HFFc6 (cell line): ENCODE results near the gene TMBIM1. TPM values are rescaled to one million over a fixed set of nuclear protein-coding genes. Genes with fewer than 3 reads are reported as not detected.

ENCODE experiments used
- DNase-seq: peaks from one replicate; pipeline ENCODE4 v3.0.0-alpha.2; 2018
- H3K27ac Mint-ChIP-seq: 2 replicates; pipeline ENCODE4 v1.8.0; 2020; ENCODE audit warnings: mild to moderate bottlenecking, mixed read lengths
- H3K27me3 Mint-ChIP-seq: 2 replicates; pipeline ENCODE4 v1.8.0; 2021; ENCODE audit warnings: mild to moderate bottlenecking, moderate library complexity, mixed read lengths; ENCODE audit not compliant: insufficient read depth
- H3K36me3 Mint-ChIP-seq: 2 replicates; pipeline ENCODE4 v1.8.0; 2021; ENCODE audit warnings: low read depth, mixed read lengths
- H3K4me1 Mint-ChIP-seq: 2 replicates; pipeline ENCODE4 v1.8.0; 2020; ENCODE audit warnings: low read depth, mixed read lengths
- H3K4me3 Mint-ChIP-seq: 2 replicates; pipeline ENCODE4 v1.8.0; 2020; ENCODE audit warnings: mild to moderate bottlenecking, moderate library complexity, mixed read lengths
- H3K9me3 Mint-ChIP-seq: 2 replicates; pipeline ENCODE4 v1.8.0; 2020; ENCODE audit warnings: mild to moderate bottlenecking, mixed read lengths
- CTCF ChIP-seq: fragments of 200-600 bp; sonication (generic); IDR thresholded peaks from 2 replicates; pipeline ENCODE4 v1.5.0; 2021; ENCODE audit warnings: antibody characterized with exemption, mild to moderate bottlenecking
- total RNA-seq, 6 experiments: library from RNA; stranded (reverse); fragmentation: NEBNext Ultra II Directional; extraction: Animal tissue kit (Norgen Biotek cat#: 25700); gene quantifications; 2 replicates in 1 of 6; 3 replicates in 5 of 6; pipeline ENCODE4 v1.2.3, GENCODE V29; 2021

Gene TMBIM1
- total RNA-seq, 6 experiments from 2014 or later: 163 to 187 (median 176) TPM

- DNase-seq: no peak
- H3K36me3 Mint-ChIP-seq: peaks cover 16% of the 10 kb centered on the region
- TF ChIP-seq CTCF: no peak
- H3K27ac Mint-ChIP-seq: no peak overlapping the region
- peaks cover 13% of the 10 kb centered on the region for H3K4me1 Mint-ChIP-seq
- H3K27me3 Mint-ChIP-seq: peaks cover 3% of the 10 kb centered on the region; the same call in 1 of the 2 replicates
- no peak overlapping the region for H3K4me3 Mint-ChIP-seq
- no peaks in the 10 kb centered on the region for H3K9me3 Mint-ChIP-seq
Measured at GRCh38 chr2:218266316-218266979, 25.9 kb downstream of the TMBIM1 start.

- Mint-ChIP-seq H3K4me1 (peaks cover 7% of the 10 kb centered on the region), H3K9me3 (no peaks in the 10 kb centered on the region), H3K27ac (no peak overlapping the region), H3K36me3 (peaks cover 16% of the 10 kb centered on the region), H3K4me3 (no peak overlapping the region), H3K27me3 (peaks cover 3% of the 10 kb centered on the region; the same call in 1 of the 2 replicates)
- no peak for DNase-seq
- no peak for TF ChIP-seq CTCF
Measured at GRCh38 chr2:218265626-218266025, 26.7 kb downstream of the TMBIM1 start.

GRCh38 chr2:218264773-218265561 lies 27.3 kb downstream of the TMBIM1 start:
- Mint-ChIP-seq H3K36me3 (peaks cover 16% of the 10 kb centered on the region), H3K27me3 (peaks cover 3% of the 10 kb centered on the region; the same call in 1 of the 2 replicates), H3K27ac (no peak overlapping the region), H3K4me1 (peaks cover 7% of the 10 kb centered on the region), H3K4me3 (no peak overlapping the region), H3K9me3 (no peaks in the 10 kb centered on the region)
- no peak for DNase-seq
- TF ChIP-seq CTCF: no peak

GRCh38 chr2:218263817-218264641 lies 28.3 kb downstream of the TMBIM1 start:
- no peak overlapping the region for H3K4me3 Mint-ChIP-seq
- no peaks in the 10 kb centered on the region for H3K9me3 Mint-ChIP-seq
- H3K27ac Mint-ChIP-seq: peak overlapping the region; percentile 17; the same call in 1 of the 2 replicates
- peaks cover 11% of the 10 kb centered on the region for H3K36me3 Mint-ChIP-seq
- peaks cover 4% of the 10 kb centered on the region for H3K27me3 Mint-ChIP-seq
- no peak for DNase-seq
- TF ChIP-seq CTCF: no peak; the same call in 1 of the 2 replicates
- peaks cover 12% of the 10 kb centered on the region for H3K4me1 Mint-ChIP-seq
